Right atrium auricular region (tissue), 2 donors: ENCODE measurements around the gene TSG101. TPM values are rescaled to one million over a fixed set of nuclear protein-coding genes. Genes with fewer than 3 reads are reported as not detected.

Experiments
- DNase-seq: peaks from one replicate; pipeline ENCODE4 v3.0.0-alpha.2; 2019; ENCODE audit warnings: low spot score
- H3K27ac ChIP-seq, 2 donors: fragments of 200-600 bp; sonication (generic); 1 replicate in 1 of 2; 2 replicates in 1 of 2; pipeline ENCODE4 v1.5.1; 2016 to 2019
- H3K27me3 ChIP-seq, 2 donors: fragments of 200-600 bp; sonication (generic); one replicate each; pipeline versions ENCODE4 v1.5.1 to v1.6.0; 2017 to 2019
- H3K36me3 ChIP-seq: fragments of 200-600 bp; sonication (generic); one replicate; pipeline ENCODE4 v1.5.1; 2016
- H3K4me1 ChIP-seq, 2 donors: fragments of 200-600 bp; sonication (generic); one replicate each; pipeline versions ENCODE4 v1.5.1 to v1.6.0; 2017 to 2019
- H3K4me3 ChIP-seq, 2 donors: fragments of 200-600 bp; sonication (generic); 1 replicate in 1 of 2; 2 replicates in 1 of 2; pipeline ENCODE4 v1.5.1; 2017 to 2019; ENCODE audit warnings: mild to moderate bottlenecking in 1 of 2, moderate library complexity in 1 of 2
- H3K9me3 ChIP-seq, 2 donors: fragments of 200-600 bp; sonication (generic); one replicate each; pipeline ENCODE4 v1.5.1; 2019
- CTCF ChIP-seq, 2 donors: fragments of 200-600 bp; sonication (generic); IDR thresholded peaks; one replicate each; pipeline ENCODE4 v1.5.1; 2019; ENCODE audit warnings: antibody characterized with exemption in 2 of 2
- total RNA-seq, 2 donors: library from RNA; depleted of rRNA; stranded (reverse); fragments of >200 nt; gene quantifications; one replicate each; pipeline ENCODE4 v1.1.0, GENCODE V29; 2016

The TSG101 gene
- total RNA-seq, 2 donors from 2014 or later, result 105 to 169 TPM

DNA sequence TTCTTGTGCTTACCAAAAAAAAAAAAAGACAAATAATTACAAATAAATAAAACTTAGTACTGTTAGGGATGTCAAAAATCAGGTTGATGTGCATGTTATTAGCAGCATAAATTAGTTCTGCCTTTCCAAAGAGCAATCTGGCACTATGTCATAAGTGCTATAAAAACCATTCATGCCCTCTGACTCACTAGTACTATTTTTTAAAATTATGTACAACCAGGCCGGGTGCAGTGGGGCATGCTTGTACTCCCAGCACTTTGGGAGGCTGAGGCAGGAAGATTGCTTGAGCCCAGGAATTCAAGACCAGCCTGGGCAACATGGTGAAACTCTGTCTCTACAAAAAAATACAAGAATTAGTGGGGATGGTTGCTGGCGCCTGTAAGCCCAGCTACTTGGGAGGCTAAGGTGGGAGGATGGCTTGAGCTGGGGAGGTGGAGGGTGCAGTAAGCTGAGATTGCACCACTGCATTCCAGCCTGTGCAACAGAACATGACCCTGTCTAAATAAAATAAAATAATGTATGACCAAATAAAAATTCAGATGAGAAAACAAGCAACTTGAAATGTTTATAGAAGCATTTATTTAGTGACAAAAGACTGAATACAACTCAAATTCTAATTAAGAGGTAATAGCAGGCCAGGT is 36.5 kb upstream of the TSG101 start:
- H3K4me3 ChIP-seq, result no peak overlapping the region
- DNase-seq, result no peak
- H3K9me3 ChIP-seq, result no peaks in the 10 kb centered on the region
- peaks cover 44% of the 10 kb centered on the region for H3K36me3 ChIP-seq
- TF ChIP-seq CTCF (IDR thresholded peaks at IDR 0.05), result no peak
- H3K27ac ChIP-seq, result no peak overlapping the region
- H3K4me1 ChIP-seq, result no peaks in the 10 kb centered on the region
- H3K27me3 ChIP-seq, result no peaks in the 10 kb centered on the region

DNA sequence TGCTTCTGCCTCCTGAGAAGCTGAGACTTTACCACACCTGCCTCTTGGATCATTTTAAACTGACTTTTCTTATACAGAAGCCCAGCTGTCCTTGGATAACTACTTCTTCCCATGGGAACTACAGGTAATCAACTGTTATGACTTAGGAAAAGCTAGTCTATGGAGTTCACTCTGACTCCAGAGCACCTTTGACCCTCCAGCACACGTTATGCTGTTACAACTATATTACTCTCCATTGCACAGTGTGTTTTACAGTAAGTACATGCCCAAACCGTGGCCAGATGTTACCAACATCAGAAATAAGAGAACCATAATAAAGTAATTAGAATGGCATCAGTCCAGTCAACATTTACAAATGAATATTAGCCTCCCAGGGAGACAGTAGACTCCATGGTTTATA is 21.3 kb upstream of the TSG101 start:
- no peak for TF ChIP-seq CTCF (IDR thresholded peaks at IDR 0.05)
- H3K27ac ChIP-seq, result no peak overlapping the region
- no peaks in the 10 kb centered on the region for H3K9me3 ChIP-seq
- no peaks in the 10 kb centered on the region for H3K4me1 ChIP-seq
- H3K36me3 ChIP-seq, result peaks cover 32% of the 10 kb centered on the region
- no peak for DNase-seq
- no peaks in the 10 kb centered on the region for H3K27me3 ChIP-seq
- H3K4me3 ChIP-seq, result no peak overlapping the region

GRCh38 chr11:18540207-18541009 is 13.7 kb upstream of the TSG101 start:
- no peaks in the 10 kb centered on the region for H3K4me1 ChIP-seq
- H3K36me3 ChIP-seq, result peaks cover 17% of the 10 kb centered on the region
- H3K27me3 ChIP-seq, result no peaks in the 10 kb centered on the region
- no peak for DNase-seq
- no peak overlapping the region for H3K4me3 ChIP-seq
- no peak overlapping the region for H3K27ac ChIP-seq
- no peaks in the 10 kb centered on the region for H3K9me3 ChIP-seq
- TF ChIP-seq CTCF (IDR thresholded peaks at IDR 0.05), result peak in 1 of 2 donors; percentile 36

GRCh38 chr11:18536209-18536608 is 9.5 kb upstream of the TSG101 start:
- Histone ChIP-seq H3K4me3 (no peak overlapping the region), H3K9me3 (no peaks in the 10 kb centered on the region), H3K27ac (no peak overlapping the region), H3K4me1 (no peaks in the 10 kb centered on the region), H3K27me3 (no peaks in the 10 kb centered on the region), H3K36me3 (peaks cover 23% of the 10 kb centered on the region)
- TF ChIP-seq CTCF (IDR thresholded peaks at IDR 0.05), result no peak
- no peak for DNase-seq

DNA sequence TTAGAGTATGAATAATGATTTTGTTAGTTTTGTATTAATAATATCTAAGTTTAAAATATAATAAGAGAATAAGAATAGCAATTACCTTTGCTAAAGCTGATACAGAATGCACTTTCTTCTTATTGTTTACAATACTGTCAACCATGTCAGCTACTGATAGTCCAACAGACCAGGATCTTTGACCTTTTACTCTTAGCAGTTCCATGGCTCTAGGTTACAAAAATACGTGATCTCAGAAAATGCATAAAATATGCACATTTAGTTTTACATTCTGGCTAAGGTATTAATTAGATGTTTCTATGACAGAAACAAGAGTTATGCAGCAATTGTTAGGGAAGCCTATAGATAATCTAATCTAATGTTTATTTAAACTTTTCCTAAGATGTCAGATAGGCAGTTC is 7.5 kb upstream of the TSG101 start:
- DNase-seq, result no peak
- no peak overlapping the region for H3K27ac ChIP-seq
- no peak overlapping the region for H3K4me3 ChIP-seq
- no peak for TF ChIP-seq CTCF (IDR thresholded peaks at IDR 0.05)
- H3K9me3 ChIP-seq, result no peaks in the 10 kb centered on the region
- peaks cover 23% of the 10 kb centered on the region for H3K36me3 ChIP-seq
- H3K4me1 ChIP-seq, result no peaks in the 10 kb centered on the region
- H3K27me3 ChIP-seq, result no peaks in the 10 kb centered on the region
